CD4-positive, alpha-beta T cell treated with Interleukin-6 for 4 hours (primary cell): ENCODE results near the gene GPR160.
"Not testable (repeated sequence)": the region's sequence is repeated elsewhere in the genome, so short reads cannot be mapped to it uniquely, and the experiment has no call there.

ENCODE experiments used
- DNase-seq: peaks from one replicate; pipeline ENCODE4 v3.0.0-alpha.2; 2020; ENCODE audit warnings: mixed read lengths

Gene GPR160, protein sequence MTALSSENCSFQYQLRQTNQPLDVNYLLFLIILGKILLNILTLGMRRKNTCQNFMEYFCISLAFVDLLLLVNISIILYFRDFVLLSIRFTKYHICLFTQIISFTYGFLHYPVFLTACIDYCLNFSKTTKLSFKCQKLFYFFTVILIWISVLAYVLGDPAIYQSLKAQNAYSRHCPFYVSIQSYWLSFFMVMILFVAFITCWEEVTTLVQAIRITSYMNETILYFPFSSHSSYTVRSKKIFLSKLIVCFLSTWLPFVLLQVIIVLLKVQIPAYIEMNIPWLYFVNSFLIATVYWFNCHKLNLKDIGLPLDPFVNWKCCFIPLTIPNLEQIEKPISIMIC

DNA sequence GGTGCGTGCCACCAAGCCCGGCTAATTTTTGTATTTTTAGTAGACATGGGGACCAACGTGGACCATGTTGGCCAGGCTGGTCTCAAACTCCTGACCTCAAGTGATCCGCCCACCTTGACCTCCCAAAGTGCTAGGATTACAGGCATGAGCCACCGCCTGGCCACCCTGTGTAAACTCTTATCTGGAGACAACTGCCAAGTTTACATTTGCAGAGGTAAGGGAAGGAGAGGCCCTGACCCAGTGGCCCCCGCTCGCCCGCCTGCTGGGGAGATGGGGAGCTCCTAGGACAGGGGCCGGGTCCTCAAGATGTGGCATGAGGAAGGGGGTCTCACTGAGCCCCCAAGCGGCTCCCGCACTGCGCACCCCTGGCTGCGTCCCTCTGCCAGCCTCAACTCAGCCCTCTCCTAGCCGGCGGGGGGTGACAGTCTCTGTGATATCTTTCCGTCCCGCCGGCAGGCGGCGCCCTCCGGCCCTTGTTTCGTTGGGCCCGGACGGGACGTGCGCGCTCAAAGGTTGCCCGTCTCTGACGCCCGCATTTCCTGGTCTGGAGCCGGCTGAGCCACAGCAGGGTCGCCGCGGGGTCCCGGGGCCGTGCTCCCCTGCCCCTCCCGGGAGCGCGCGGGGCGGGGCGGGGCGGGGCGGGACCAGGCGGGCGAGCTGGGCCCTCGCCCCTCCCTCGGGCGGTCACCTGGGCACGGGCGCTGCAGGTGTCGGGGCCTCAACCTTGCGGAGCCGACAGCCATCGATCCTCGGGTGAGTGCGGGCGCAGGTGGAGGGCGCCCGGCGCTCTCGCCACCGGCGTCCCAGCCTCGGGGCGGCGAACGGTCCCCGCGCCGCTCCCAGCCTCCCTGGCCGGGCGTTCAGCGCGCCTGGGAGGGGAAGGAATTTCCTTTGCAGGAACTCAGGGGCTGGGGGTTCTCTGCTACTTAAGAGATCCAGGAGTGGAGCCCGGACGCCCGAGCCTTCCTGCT lies at the start of gene GPR160:
Gene GPR160 (plus strand): TSS at position 533 of the 971 bp plus-strand sequence. CDS start 45,978 bp downstream, outside the sequence.
- peak; percentile 86 for DNase-seq

DNA sequence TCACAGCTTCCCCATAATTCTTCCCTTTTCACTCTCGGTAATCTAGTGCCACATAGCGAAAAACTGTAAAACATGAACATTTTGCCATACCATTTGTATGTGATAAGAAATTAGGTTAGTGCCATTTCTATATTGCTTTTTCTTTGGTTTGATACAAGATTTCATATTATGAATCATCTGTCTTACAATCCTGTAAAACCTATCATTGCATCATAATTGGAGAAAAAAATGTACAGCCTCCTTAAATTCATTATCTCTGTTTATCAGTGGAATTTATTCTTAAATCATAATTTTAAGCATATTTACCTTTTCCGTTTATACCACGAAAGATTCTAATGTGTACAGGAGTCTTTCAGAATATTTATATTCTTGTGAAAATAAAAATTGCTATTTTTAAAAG lies 47.4 kb upstream of the GPR160 start:
- no peak for DNase-seq

DNA sequence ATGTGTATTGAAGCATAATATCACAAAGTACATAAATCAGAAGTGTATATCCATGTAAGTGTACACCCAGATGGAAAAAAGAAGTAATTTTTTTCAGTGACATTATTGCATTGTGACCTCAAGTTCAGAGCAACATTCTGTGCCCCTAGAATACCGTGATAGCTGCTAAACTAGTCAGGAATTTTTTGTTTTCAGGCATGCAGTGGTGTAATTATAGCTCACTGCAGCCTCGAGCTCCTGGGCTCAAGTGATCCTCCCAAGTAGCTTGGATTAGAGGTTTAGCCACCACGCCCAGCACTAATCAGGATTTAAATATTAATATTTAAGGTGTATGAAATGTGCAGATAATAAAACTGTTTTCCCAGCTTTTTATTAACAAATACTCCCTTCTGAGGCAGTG lies 45.6 kb upstream of the GPR160 start:
- no peak for DNase-seq

DNA sequence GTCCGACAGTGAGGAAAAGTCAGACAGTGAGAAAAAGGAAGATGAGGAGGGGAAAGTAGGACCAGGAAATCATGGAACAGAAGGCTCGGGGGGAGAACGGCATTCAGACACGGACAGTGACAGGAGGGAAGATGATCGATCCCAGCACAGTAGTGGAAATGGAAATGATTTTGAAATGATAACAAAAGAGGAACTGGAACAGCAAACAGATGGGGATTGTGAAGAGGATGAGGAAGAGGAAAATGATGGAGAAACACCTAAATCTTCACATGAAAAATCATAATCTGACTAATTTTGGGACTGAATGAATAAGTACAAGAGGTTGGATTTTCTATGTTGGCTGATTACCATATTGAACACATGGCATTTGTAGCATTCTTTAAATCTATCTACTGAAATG lies 45.0 kb upstream of the GPR160 start:
- DNase-seq: no peak

DNA sequence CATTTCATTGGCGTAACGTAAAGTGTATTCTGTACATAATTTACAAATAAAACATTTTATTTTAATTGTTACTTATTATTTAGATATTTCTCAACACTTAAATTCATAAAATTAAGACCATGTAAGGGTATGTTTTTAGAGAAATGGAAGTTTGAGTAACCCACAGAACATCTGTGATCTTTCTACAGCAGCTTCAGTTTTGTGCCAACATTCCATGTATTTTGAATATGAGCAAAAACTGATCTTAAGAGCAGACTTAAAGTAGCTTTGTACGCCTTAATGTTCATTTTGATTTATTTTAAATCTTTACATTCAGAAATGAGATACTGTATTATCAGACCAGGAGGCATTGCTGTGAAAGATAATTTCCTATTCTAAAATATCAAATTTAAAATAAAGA lies 44.0 kb upstream of the GPR160 start:
- DNase-seq: no peak

DNA sequence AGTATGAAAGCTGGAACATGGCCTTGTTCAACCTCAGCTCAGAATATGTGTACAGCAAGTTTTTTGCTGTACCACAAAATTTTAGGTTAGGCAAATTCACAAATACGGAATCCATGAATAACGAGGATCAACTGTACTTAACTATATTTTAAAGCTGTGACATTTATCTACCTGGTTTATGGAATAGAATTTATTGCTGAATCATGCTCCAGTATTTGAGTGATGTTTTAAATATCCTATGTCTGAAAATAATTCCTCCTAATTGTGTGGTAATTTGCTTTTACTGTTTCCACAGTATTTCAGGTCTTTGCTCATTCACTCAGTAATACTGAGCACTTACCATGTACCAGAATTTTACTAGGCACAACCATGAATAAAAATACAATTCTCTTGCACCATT lies 41.7 kb upstream of the GPR160 start:
- no peak for DNase-seq

DNA sequence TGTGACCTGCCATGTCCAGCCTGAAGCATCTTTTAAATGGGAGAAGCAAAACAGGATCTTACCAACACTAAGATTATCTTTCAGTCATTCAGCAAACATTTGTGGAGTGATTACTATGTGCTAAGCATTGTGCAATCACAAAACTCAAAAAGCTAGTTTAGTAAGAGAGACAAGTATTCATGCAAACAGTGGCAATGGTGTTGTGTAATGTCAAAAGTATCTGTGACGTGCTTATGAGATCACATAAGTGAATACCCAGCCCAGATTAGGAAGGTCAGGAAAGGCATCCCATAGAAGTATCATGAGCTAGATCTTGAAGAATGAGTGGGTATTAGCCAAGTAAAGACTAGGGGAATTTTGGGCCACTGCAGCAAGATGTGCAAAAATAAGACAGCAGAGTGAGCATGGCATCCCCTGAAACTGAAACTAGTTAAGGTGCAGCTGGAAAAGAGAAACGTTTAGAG lies 39.1 kb upstream of the GPR160 start:
- no peak for DNase-seq

DNA sequence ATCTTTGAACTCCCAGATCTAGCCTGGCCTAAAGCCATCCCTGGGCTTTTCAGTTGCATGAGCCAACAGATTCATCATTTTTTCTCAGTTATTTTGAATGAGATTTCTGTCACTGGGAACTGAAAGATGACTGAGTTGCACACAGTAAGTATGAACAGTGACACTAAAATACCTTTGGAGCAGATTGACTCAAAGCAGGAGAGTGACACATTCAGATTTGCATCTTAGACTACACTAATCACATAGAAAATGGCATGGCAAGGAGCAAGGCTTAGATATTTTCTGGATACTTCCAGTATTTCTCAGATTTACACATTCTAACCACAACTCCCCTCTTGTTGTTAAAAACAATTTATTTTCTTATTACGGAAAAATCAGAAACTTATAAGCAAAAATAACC lies 38.4 kb upstream of the GPR160 start:
- no peak for DNase-seq

DNA sequence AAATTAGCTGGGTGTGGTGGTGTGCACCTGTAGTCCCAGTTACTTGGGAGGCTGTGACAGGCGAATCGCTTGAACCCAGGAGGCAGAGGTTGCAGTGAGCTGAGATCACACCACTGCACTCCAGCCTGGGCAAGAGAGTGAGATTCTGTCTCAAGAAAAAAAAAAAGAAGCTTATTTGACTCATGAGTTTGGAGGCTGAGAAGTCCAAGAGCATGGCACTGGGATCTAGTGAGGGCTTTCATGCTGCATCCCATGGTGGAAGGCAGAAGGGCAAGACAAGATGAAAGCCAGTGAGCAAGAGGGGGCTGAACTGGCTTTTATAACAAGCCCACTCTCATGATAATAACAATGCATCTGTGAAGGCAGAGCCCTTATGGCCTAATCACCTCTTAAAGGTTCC lies 37.7 kb upstream of the GPR160 start:
- DNase-seq: no peak

DNA sequence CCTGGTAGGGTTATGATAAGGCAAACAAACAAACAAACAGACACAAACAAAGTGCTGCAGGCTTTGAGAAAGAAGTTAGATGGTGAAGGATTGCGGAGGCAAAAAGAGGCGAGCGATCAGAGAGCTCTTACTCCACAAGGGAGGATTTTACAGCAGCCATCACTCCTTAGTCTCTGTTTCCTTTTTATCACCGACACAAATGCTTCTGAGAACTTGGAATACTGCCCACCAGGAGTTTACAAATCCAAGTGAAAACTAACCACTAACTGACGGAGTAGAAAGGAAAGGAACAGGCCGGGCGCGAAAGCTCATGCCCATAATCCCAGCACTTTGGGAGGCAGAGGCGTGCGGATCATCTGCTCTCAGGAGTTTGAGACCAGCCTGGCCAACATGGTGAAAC lies 35.6 kb upstream of the GPR160 start:
- no peak for DNase-seq

DNA sequence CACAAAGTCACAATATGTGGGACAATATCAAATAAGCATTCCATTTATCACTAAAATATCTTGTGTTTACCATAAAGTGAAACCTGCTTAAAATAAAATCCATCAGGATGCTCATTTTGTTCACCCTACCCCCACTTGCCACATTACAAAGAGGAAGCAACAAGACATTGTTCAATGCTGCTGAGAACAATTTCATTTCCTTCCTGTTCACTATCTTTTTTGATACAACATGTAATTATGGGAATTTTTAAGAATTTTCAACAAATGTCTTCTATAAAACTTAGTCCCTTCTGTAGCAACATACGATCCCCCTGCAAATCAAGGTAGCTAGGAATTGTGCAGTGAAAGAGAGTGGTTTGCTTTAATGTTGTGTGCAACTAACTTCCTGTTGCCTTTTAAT lies 34.9 kb upstream of the GPR160 start:
- DNase-seq: no peak

DNA sequence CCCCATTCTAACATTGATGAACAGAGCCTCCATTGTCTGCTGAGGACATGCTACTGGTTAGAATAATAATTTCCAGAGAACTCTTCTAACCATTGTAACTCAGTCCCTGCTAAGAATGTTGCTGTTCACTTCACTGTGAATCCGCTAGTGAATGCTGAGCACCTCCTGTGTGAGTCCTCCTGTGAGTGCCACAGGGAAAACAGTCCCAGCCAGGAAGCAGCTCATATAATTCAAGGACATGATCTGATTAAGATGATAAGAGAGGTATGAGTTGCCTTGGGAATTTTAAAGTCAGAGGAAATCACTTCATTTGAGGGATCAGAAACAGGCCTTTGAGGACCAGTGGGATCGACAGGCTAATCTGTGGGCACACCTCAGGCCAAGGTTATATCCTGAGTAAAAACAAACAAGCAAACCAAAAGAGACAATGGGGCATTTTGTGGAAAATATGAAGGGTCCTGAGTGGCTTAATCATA lies 33.9 kb upstream of the GPR160 start:
- no peak for DNase-seq

DNA sequence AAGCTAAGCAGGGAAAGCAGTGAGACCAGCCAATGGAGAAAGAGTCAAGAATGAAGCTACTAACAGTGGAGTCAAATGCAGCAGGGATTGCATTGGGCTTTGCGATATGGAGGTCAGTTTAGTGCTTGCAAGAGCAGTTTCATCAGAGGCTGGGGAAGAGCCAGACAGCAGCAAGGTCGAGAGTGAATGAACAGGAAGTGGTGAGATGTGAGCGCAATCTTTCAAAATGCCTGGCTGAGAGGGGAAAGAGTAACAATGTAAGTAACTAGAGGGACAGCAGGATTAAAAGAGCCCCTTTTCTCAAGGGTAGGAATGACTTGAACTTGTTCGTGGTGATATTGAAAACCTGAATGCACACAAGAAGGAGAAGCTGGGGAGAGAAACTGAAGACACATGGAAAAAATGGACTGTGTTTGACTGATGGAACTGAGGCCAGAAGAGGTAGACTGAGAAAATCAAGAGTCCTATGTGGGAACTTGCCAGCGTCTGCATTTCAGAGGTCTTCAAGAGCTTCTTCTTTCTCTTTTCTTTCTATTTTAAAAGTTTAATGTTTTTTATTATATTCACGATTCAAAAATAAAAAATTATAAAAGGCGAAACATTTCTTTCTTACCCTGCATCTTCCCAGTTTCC lies 30.6 kb upstream of the GPR160 start:
- DNase-seq: peak; percentile 56

DNA sequence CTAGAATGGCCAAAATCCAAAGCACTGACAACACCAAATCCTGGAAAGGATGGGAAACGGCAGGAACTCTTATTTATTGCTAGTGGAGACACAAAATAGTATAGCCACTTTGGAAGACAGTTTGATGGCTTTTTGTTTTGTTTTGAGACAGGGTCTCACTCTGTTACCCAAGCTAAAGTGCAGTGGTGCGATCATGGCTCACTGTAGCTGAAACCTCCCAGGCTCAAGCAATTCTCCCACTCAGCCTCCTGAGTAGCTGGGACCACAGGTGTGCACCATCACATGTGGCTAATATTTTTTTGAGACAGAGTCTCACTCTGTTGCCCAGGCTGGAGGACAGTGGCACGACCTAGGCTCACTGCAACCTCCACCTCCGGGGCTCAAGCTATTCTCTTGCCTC lies 27.3 kb upstream of the GPR160 start:
- no peak for DNase-seq

DNA sequence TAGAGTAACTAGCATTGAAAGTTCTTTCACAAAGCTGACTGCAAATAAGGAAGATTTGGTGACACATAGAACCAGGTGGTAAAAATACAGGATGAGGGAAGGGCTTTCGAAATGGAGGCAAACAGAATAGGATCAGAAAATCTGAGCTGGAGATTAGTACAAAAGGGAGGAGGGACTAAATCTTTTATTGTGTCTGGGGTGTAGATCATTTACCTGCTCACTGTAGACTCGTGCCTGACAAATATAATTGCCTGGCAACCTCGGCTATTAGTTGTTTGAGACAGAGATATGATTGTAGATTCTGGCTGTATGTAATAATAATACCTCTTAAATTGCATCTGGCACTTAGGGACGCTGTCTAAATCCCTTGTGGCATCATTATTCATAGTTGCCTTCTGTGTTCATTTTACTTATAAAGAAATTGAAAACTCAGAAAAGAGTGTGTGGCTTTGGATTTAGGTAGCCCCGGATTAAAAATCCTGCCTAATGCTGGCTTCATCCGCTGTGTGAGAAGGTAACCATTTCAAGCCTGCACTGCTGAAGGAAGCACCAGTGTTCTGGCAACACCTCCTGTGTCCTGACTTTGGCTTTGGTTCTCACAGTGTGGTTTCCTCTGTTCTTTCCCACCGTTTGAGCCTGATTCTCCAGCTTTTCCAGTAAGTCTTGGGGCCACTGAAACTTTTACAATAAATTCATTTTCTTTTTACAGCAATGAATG lies 25.0 kb upstream of the GPR160 start:
- DNase-seq: no peak

DNA sequence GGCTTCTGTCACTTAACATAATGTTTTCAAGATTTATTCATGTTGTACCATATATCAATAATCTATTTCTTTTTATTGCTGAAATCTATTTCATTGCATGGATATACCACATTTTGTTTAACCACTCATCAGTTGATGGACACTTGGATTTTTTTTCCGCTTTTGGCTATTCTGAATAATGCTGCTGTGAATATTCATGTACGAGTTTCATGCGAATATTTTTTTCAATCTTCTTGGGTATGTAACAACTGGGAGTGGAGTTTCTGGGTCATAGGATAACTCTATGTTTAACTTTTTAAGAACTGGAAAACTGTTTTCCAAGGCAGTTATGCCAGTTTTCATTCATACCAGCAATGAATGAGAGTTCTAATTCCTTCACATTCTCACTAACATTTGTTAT lies 21.7 kb upstream of the GPR160 start:
- DNase-seq: no peak

DNA sequence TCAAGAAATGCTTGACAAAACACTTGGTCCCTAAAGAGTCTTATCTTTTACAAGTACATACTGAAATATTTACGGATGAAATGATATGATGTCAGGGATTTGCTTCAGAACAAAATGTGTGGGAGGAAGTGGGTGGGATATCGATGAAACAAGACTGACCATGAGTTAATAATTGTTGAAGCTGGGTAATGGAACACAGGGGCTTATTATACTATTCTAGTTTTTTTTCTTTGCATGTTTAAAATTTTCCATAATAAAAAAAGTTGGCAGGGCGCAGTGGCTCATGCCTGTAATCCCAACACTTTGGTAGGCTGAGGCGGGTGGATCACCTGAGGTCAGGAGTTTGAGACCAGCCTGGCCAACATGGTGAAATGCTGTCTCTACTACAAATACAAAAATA lies 18.5 kb upstream of the GPR160 start:
- not testable (repeated sequence) for DNase-seq

DNA sequence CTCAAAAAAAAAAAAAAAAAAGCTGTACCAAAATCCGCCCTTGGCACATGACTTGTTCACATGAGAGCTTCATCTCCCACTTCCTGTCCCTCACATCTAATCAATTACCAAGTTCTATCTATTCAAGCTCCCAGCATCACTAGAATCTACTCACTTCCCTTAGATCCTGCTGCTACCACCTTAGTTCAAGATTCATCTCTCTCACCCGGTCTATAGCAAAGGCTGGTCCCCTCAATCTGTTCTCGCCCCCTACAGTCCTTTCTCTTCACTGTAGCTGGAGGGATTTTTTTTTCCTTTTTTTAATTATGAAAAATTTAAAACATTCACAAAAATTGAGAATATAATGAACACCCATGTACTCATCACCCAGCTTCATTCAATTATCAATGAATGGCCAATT lies 16.7 kb upstream of the GPR160 start:
- DNase-seq: no peak

DNA sequence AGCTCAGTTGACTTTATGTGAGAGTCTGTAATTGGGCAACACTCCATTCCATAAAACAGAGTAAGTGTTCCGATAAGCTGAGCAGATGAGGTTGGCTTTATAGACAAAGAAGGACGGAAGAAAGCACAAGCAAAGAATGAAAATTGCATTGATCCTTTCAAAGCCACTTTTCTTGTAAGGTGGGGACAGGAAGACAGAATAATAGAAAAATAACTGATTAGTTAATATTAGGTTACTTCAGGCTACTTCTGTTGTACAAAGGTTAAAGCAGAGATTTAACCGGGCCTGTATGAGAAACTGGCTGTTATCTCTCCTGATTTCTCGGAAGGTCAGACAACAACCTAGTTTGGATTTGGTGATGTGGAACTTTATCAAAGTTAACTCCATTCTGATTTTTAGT lies 15.5 kb upstream of the GPR160 start:
- DNase-seq: no peak

DNA sequence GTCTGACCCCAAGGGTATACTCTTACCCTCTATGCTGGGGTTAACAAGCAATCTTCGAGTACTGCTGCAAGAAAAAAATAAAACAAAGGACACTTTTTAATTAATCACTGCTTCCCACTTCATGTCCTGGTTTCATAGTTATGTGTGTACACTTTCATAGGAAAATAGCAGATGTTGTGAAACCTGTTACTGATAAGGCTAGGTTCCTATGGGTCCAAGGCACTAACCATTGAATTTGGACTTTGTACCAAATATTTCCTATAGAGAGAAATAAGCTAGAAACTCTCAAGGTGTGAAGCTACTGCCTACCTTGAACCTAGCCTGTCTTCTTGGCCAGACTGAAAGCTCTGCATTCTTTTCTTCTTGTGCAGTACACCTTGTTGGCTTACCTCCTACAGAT lies 14.6 kb upstream of the GPR160 start:
- DNase-seq: no peak

DNA sequence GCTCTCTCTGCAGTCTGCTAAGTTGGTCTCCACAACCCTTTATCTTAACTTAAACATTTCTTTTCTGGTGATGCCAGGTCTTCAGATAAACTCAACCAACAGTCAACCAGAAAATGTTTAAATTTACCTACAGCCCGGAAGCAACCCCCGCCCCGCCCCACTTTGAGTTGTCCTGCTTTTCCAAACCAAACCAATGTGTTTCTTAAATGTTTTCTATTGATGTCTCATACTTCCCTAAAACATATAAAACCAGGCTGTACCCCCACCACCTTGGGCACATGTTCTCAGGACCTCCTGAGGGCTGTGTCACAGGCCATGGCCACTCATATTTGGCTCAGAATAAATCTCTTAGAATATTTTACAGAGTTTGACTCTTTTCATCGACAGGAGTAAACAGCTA lies 13.2 kb upstream of the GPR160 start:
- DNase-seq: no peak

DNA sequence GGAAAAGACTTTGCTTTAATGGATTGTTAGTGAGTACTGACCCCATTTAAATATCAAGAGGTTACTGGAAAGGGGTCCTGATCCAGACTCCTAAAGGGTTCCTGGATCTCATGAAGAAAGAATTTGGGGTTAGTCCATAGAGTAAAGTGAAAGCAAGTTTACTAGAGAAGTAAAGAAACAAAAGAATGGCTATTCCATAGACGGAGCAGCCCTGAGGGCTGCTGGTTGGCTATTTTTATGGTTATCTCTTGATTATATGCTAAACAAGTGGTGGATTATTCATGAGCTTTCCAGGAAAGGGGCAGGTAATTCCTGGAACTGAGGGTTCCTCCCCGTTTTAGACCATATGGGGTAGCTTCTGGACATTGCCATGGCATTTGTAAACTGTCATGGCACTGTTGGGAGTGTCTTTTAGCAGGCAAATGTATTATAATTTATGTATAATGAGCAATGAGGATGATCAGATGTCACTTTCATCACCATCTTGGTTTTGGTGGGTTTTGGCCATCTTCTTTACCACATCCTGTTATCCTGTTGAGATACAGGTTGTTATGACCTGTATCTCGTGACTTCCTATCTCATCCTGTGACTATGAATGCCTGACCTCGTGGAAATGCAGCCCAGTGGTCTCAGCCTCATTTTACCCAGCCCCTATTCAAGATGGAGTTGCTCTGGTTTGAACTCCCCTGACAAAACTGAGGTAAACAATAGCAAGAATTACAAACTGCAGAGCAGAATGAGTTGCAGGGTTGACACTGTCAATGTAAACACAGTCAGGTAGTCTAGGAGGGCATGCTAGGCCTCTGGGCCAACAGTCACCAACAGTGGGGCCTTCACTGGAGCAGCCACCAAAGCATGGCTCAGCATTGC lies 10.3 kb upstream of the GPR160 start:
- DNase-seq: peak; percentile 13
